Activated CD4-positive, alpha-beta T cell treated with anti-CD3 and anti-CD28 coated beads, Interleukin-2, amount 50 U/mL, for 48 hours (primary cell): ENCODE data around the gene CTXN3.

ENCODE experiments used
- DNase-seq, 2 experiments: peaks; one replicate each; pipeline ENCODE4 v3.0.0-alpha.2; 2020

The CTXN3 gene

GRCh38 chr5:127700237-127700766 is 51.4 kb downstream of the CTXN3 start:
- DNase-seq, result no peak

- no peak for DNase-seq
Observed at GRCh38 chr5:127702434-127702833, 53.6 kb downstream of the CTXN3 start.

- no peak for DNase-seq
Observed at GRCh38 chr5:127702926-127703561, 54.2 kb downstream of the CTXN3 start, which contains the start of gene CCDC192. TSS of gene CCDC192 (plus strand) at chr5:127703391. CDS start at chr5:127703446, 55 bp downstream.

- DNase-seq, result no peak
Observed at GRCh38 chr5:127705120-127705892, 56.4 kb downstream of the CTXN3 start.

- no peak for DNase-seq
Observed at GRCh38 chr5:127706691-127707090, 57.8 kb downstream of the CTXN3 start.

- DNase-seq, result no peak
Observed at GRCh38 chr5:127707209-127707608, 58.3 kb downstream of the CTXN3 start.
